Psoas muscle (tissue), 8 donors: Measurements from ENCODE around the gene ANTXR1. TPM values are rescaled to one million over a fixed set of nuclear protein-coding genes. Genes with fewer than 3 reads are reported as not detected.

ENCODE experiments used
- ATAC-seq, 4 donors: fragments of 200-7000 bp; cut with Tn5 transposase; one replicate each; pipeline ENCODE4 v1.9.1; 2020; ENCODE audit warnings: moderate library complexity in 3 of 4, mild to moderate bottlenecking in 2 of 4
- DNase-seq, 2 donors: peaks; one replicate each; pipeline ENCODE4 v3.0.0-alpha.2; 2020
- H3K27ac ChIP-seq: fragments of 200-600 bp; one replicate; pipeline ENCODE4 v1.8.0; 2022
- H3K27me3 ChIP-seq, 3 donors: fragments of 200-600 bp in 1 of 3; one replicate each; pipeline versions ENCODE4 v1.6.1 to v1.8.0; 2013 to 2022; ENCODE audit warnings: low read length in 2 of 3, mild to moderate bottlenecking in 2 of 3, moderate library complexity in 1 of 3; ENCODE audit not compliant: insufficient read depth in 3 of 3
- H3K36me3 ChIP-seq, 2 donors: fragments of 200-600 bp in 1 of 2; one replicate each; pipeline versions ENCODE4 v1.6.1 to v1.8.0; 2013 to 2022; ENCODE audit warnings: low read depth in 1 of 2, mild to moderate bottlenecking in 1 of 2, moderate library complexity in 1 of 2; ENCODE audit not compliant: insufficient read depth in 1 of 2
- H3K4me1 ChIP-seq: fragments of 200-600 bp; one replicate; pipeline ENCODE4 v1.8.0; 2022
- H3K4me3 ChIP-seq: fragments of 200-600 bp; one replicate; pipeline ENCODE4 v1.8.0; 2022; ENCODE audit warnings: mild to moderate bottlenecking
- H3K9me3 ChIP-seq: fragments of 200-600 bp; one replicate; pipeline ENCODE4 v1.8.0; 2022
- WGBS, 3 donors: extraction: QIAGEN DNeasy Blood & Tissue Kit; methylation state at CpG; one replicate each; pipeline versions ENCODE4 v1.1.6 to v1.1.7; 2013; 5-methylcytosine and 5-hydroxymethylcytosine counted together
- intact Hi-C, 2 donors: fragments of 100-400 bp; cut with DNase I; formaldehyde crosslinking; loops; one replicate each; pipeline versions ENCODE4 v1.11.0 to v1.14.2; 2022
- polyA plus RNA-seq, 3 donors: library from polyadenylated mRNA; stranded (reverse); fragments of 200-250 nt; gene quantifications; one replicate each; pipeline ENCODE4 v1.2.3, GENCODE V29; 2013
- total RNA-seq, 4 donors: library from RNA; stranded (reverse); fragmentation: NEBNext Ultra II Directional in 2 of 4; extraction: Animal tissue kit (Norgen Biotek cat#: 25700) in 2 of 4; gene quantifications; one replicate each; pipeline versions ENCODE4 v1.2.1 to v1.2.4, GENCODE V29; 2021 to 2023
- TF ChIP-seq, protein P1 (sequence below): fragments of 200-600 bp; IDR thresholded peaks from one replicate; pipeline ENCODE4 v1.8.0; 2022; ENCODE audit warnings: antibody characterized with exemption
- donor health status: healthy with polysubstance abuse.
- donor health status: DM: no; HTN: no; CAD: no; lungs with moderate emphysema.
- donor health status: Bipolar disorder and iron deficiency.
- donor health status: healthy.
- donor health status: DM: yes; HTN: yes; CAD: no.
- donor health status: DM: no; HTN: no; CAD: no.
- donor health status: DM: no; HTN: no; CAD: no.
- donor health status: DM: yes; HTN: yes; CAD: no.

ANTXR1 gene
- total and polyA plus RNA-seq, 7 donors = 3.7 to 24.3 (median 10.9) TPM

DNA sequence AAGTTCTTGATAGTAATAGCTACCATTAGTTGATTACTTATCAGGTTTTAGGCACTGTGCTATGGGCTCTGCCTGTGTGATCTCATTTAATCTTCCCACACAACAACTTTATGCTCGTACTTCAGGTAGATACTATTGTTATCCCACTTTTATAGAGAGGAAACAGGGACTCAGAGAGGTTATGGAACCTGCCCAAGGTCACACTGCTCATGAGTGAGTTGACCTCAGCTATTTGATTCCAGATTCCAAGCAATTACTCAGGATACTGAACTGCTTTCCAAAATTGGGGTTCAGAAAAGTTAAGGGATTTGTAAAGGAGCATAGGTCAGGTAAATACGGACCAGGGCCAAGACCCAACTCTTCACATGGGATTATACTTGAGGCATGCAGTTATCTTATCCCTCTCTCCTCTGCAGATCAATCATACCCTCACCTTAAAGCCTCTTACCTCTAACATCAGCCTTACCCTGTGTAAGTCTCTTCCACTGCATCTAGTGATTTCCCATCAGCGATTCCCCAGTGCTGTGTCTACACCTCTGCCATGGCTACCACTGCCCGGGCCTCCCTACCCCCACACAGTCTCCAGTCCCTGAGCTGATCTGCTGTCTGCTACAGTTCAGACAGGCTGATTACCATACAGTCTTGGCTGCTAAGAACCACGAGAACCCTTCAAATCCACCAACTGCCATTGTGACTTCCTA lies 74.4 kb downstream of the ANTXR1 start:
- Histone ChIP-seq H3K4me3 (no peak overlapping the region), H3K9me3 (no peaks in the 10 kb centered on the region), H3K27me3 (no peaks in the 10 kb centered on the region), H3K4me1 (peaks cover 17% of the 10 kb centered on the region), H3K27ac (no peak overlapping the region), H3K36me3 (no peaks in the 10 kb centered on the region)
- ATAC-seq (peak in 1 of 4 donors; percentile 6), DNase-seq (no peak)
- TF ChIP-seq, protein P1, sequence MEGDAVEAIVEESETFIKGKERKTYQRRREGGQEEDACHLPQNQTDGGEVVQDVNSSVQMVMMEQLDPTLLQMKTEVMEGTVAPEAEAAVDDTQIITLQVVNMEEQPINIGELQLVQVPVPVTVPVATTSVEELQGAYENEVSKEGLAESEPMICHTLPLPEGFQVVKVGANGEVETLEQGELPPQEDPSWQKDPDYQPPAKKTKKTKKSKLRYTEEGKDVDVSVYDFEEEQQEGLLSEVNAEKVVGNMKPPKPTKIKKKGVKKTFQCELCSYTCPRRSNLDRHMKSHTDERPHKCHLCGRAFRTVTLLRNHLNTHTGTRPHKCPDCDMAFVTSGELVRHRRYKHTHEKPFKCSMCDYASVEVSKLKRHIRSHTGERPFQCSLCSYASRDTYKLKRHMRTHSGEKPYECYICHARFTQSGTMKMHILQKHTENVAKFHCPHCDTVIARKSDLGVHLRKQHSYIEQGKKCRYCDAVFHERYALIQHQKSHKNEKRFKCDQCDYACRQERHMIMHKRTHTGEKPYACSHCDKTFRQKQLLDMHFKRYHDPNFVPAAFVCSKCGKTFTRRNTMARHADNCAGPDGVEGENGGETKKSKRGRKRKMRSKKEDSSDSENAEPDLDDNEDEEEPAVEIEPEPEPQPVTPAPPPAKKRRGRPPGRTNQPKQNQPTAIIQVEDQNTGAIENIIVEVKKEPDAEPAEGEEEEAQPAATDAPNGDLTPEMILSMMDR = no peak
- intact Hi-C loops = no loop called here
- WGBS, 3 donors = 90 to 92% (median 91%) methylated on average over 5 of the region's 5 CpGs

DNA sequence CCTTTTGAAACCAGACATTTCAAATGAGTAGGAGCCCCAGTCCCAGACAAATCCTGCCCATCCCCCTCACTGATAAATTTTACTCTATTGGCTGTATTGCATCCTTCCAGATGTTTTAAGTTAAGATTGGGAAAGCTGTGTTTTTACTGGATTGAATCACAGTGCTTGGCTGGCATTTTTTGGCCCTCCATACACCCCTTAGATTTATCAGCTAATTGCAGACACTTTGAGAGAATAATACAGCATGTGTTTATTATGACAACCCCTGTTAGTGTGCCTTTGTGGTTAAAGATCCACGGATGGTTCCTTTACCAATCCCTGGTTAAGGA lies 74.9 kb downstream of the ANTXR1 start:
- Histone ChIP-seq H3K4me1 (peaks cover 12% of the 10 kb centered on the region), H3K27ac (no peak overlapping the region), H3K27me3 (no peaks in the 10 kb centered on the region), H3K9me3 (no peaks in the 10 kb centered on the region), H3K4me3 (no peak overlapping the region), H3K36me3 (no peaks in the 10 kb centered on the region)
- DNase-seq (no peak), ATAC-seq (peak in 1 of 4 donors; percentile 32)
- TF ChIP-seq, protein P1 = no peak
- 80 to 88% (median 85%) methylated on average over 1 of the region's 1 CpG for WGBS, 3 donors
- intact Hi-C loops = no loop called here

DNA sequence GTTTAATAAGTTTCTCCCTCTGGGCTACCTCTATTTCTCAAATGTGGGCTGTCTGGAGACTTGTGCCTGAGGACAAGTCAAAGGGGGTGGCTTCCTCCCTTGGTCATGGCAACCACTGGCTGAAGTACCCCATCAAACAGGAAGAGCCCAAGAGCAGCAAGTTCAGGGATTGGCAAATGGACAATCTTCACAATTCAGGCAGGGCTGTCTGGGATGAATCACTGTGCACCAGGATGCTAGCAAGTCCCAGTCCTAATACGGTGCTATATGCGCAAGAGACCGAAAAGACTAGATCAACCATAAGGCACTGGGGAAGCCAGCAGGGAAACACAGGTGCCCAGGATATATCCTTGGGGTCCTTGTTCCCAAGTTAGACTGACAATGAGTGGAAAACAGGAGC lies 75.5 kb downstream of the ANTXR1 start:
- DNase-seq = no peak
- H3K36me3 ChIP-seq = no peaks in the 10 kb centered on the region
- H3K27ac ChIP-seq = no peak overlapping the region
- intact Hi-C loops = no loop called here
- no peak overlapping the region for H3K4me3 ChIP-seq
- TF ChIP-seq, protein P1 = no peak
- H3K4me1 ChIP-seq = peaks cover 6% of the 10 kb centered on the region
- WGBS, 3 donors = 91 to 92% (median 92%) methylated on average over 3 of the region's 3 CpGs
- H3K27me3 ChIP-seq = no peaks in the 10 kb centered on the region
- ATAC-seq = no peak
- H3K9me3 ChIP-seq = no peaks in the 10 kb centered on the region

DNA sequence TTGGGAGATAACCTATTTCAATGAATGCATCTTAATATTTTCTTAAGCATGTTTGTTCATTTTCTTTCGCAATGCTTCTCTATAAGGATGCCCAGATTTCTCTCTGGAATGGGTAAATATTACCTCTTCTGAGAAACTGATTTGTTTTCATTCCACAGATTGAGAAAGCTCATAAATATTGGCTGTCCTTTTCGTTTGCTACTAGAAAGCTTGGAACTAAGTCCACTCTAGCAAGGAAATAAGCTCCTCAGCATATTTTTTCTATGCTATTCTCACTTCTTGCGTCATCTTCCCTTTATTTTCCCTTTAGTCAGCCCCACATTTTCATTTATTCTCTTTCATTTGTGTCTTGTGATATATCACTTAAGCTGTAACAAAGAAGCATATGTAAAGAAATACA lies 76.3 kb downstream of the ANTXR1 start:
- WGBS, 3 donors = 81 to 87% (median 83%) methylated on average over 3 of the region's 3 CpGs
- H3K4me3 ChIP-seq = no peak overlapping the region
- intact Hi-C loops = no loop called here
- no peak for DNase-seq
- H3K9me3 ChIP-seq = no peaks in the 10 kb centered on the region
- no peak overlapping the region for H3K27ac ChIP-seq
- no peaks in the 10 kb centered on the region for H3K4me1 ChIP-seq
- no peak for ATAC-seq
- TF ChIP-seq, protein P1 = no peak
- no peaks in the 10 kb centered on the region for H3K27me3 ChIP-seq
- peaks cover 0 to 3% of the 10 kb centered on the region in 2 donors for H3K36me3 ChIP-seq

DNA sequence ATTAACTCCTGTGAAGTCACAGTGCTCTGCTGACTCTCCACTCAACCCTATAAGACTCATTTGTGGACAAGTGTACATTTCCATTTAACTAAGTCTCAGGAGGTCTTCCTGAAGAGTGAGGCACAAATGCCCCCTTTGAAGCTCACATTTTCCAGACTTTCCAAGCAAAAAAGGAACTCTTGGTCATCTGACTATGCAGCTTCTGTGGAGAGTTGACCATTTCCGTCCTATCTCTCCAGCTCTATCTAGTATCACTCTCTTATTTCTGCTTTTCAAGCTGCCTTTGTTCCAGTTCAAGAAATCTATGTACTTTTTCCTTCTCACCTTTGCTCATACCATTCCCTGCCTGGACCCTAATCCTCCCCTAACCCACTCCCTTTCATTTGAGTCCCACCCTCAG lies 77.0 kb downstream of the ANTXR1 start:
- TF ChIP-seq, protein P1 = no peak
- DNase-seq (no peak), ATAC-seq (no peak)
- Histone ChIP-seq H3K4me3 (no peak overlapping the region), H3K27me3 (no peaks in the 10 kb centered on the region), H3K36me3 (peaks cover 5 to 6% of the 10 kb centered on the region in 2 donors), H3K4me1 (no peaks in the 10 kb centered on the region), H3K27ac (peak overlapping the region; percentile 37), H3K9me3 (no peaks in the 10 kb centered on the region)
- 86 to 95% (median 90%) methylated on average over 1 of the region's 1 CpG for WGBS, 3 donors
- intact Hi-C loops = no loop called here
